Osteoblast (primary cell): ENCODE results near the gene CATSPERD. TPM values are rescaled to one million over a fixed set of nuclear protein-coding genes. Genes with fewer than 3 reads are reported as not detected.

Experiments used
- DNase-seq: peaks from one replicate; pipeline ENCODE4 v3.0.0; 2011; ENCODE audit warnings: low spot score, mixed read lengths; ENCODE audit not compliant: insufficient read length; ENCODE audit errors: missing footprints
- H2AFZ ChIP-seq: 2 replicates; pipeline ENCODE4 v1.6.0; 2011; ENCODE audit warnings: mild to moderate bottlenecking, low read length
- H3K27ac ChIP-seq: 2 replicates; pipeline ENCODE4 v1.5.1; 2011; ENCODE audit warnings: mild to moderate bottlenecking, low read depth, low read length, moderate library complexity
- H3K27me3 ChIP-seq: 2 replicates; pipeline ENCODE4 v1.6.0; 2012; ENCODE audit warnings: mild to moderate bottlenecking, control low read depth, inconsistent platforms, low read length, moderate library complexity; ENCODE audit not compliant: insufficient read depth
- H3K36me3 ChIP-seq: 2 replicates; pipeline ENCODE4 v1.5.1; 2011; ENCODE audit warnings: mild to moderate bottlenecking, low read length, control low read depth, moderate library complexity; ENCODE audit not compliant: insufficient read depth
- H3K4me1 ChIP-seq: 2 replicates; pipeline ENCODE4 v1.5.1; 2011; ENCODE audit warnings: mild to moderate bottlenecking, low read length, control low read depth, moderate library complexity; ENCODE audit not compliant: insufficient read depth
- H3K4me2 ChIP-seq: 2 replicates; pipeline ENCODE4 v1.6.0; 2011; ENCODE audit warnings: mild to moderate bottlenecking, low read length; ENCODE audit not compliant: insufficient read depth
- H3K4me3 ChIP-seq: fragments of 200-600 bp; sonication (generic); 3 replicates; pipeline ENCODE4 v1.5.1; 2012; ENCODE audit warnings: mild to moderate bottlenecking, low read length, inconsistent platforms; ENCODE audit not compliant: insufficient read depth
- H3K79me2 ChIP-seq: 2 replicates; pipeline ENCODE4 v1.6.0; 2012; ENCODE audit warnings: mild to moderate bottlenecking, low read length, control low read depth, inconsistent platforms; ENCODE audit not compliant: insufficient read depth
- H3K9me3 ChIP-seq: 2 replicates; pipeline ENCODE4 v1.5.1; 2011; ENCODE audit warnings: low read depth, low read length, control low read depth
- H4K20me1 ChIP-seq: 2 replicates; pipeline ENCODE4 v1.6.0; 2012; ENCODE audit warnings: mild to moderate bottlenecking, low read length, control low read depth; ENCODE audit not compliant: insufficient read depth
- total RNA-seq: library from RNA; depleted of rRNA; stranded (reverse); fragments of >200 nt; gene quantifications from 2 replicates; pipeline ENCODE4 v1.2.3, GENCODE V29; 2012
- TF ChIP-seq, protein P1 (sequence below): IDR thresholded peaks from 2 replicates; pipeline ENCODE4 v1.5.1; 2011; ENCODE audit warnings: mild to moderate bottlenecking, low read depth, low read length, moderate library complexity; ENCODE audit errors: extremely low read depth

The CATSPERD gene
- total RNA-seq, 1 donor = under 0.01 TPM

DNA sequence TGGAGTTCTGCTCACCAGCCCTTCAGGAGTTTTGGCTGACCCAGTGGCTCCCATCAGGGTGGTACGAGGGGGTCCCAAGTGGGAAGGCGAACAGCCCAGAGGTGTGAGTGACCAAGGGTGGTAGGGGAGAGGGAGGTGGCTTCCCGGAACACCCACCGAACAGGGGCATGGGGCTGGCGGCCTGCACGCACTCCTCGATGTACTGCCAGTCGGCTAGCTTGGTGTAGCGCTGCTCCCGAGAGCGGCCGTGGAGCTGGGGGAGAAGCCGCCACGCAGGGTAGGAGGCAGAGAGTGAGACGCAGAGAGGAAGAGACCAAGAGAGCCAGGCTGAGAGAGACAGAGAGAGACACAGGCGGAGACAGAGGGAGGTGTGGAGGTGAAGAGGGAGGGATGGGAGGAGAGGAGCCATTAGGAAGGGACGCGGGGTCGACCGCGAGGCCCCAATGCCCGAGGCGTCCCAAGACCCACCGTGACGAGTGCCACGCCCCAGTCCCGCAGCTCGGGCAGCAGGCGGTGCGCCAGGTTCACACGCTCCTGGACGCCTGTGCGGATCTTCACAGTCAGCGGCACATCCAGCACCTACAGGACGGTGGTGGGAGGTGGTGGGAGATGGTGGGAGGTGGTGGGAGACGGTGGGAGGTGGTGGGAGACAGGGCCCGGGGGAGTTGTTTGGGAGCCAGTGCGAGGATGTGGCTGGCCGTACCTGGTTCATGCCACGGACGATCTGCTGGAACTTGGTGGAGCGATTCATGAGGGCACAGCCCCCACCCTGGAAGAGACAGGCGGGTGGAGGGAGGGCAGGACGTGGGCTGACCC lies 66.4 kb downstream of the CATSPERD start:
- Histone ChIP-seq H4K20me1 (peaks cover 9% of the 10 kb centered on the region), H3K9me3 (no peaks in the 10 kb centered on the region), H3K36me3 (peaks cover 36% of the 10 kb centered on the region), H3K4me3 (no peak overlapping the region), H3K4me1 (peaks cover 4% of the 10 kb centered on the region), H3K79me2 (peaks cover 12% of the 10 kb centered on the region), H3K27ac (no peak overlapping the region), H2AFZ (no peak overlapping the region), H3K4me2 (no peak overlapping the region), H3K27me3 (no peaks in the 10 kb centered on the region)
- DNase-seq = peak; percentile 81
- TF ChIP-seq, protein P1, sequence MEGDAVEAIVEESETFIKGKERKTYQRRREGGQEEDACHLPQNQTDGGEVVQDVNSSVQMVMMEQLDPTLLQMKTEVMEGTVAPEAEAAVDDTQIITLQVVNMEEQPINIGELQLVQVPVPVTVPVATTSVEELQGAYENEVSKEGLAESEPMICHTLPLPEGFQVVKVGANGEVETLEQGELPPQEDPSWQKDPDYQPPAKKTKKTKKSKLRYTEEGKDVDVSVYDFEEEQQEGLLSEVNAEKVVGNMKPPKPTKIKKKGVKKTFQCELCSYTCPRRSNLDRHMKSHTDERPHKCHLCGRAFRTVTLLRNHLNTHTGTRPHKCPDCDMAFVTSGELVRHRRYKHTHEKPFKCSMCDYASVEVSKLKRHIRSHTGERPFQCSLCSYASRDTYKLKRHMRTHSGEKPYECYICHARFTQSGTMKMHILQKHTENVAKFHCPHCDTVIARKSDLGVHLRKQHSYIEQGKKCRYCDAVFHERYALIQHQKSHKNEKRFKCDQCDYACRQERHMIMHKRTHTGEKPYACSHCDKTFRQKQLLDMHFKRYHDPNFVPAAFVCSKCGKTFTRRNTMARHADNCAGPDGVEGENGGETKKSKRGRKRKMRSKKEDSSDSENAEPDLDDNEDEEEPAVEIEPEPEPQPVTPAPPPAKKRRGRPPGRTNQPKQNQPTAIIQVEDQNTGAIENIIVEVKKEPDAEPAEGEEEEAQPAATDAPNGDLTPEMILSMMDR = no peak

DNA sequence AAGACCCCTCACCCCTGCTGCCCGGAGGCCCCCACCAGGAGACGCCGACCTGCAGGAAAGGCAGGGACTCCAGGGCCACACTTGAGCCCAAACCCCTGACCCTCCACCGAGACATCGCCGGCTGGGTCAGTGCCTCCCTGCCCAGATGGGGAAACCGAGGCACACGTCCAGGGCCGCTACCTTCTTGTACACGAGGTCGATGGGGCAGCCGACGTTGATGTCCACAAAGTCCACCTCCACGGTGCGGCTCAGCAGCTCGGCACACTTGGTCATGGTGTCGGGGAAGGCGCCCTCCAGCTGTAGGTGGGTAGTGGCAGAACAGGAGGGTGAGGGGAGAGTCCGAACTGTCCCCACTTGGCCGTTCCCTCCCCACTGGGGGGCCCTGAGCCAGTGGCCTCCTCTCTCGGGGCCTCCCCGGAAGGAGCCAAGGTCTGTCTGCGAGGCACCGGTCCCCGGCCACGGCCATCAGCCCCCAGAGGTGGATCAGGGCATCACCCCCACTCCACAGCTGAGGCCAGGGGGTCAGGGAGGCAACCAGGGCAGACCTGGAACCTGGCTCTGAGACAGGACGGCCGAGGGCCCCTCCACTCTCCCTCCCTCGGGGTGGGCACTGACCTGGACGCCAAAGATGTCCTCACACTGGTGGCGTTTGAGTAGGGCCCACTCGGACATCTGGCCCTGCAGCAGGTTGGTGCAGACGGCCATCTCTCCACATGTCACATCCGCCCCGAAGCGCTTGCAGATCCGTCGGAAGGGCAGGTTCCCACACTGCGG lies 67.2 kb downstream of the CATSPERD start:
- peaks cover 36% of the 10 kb centered on the region for H3K36me3 ChIP-seq
- H2AFZ ChIP-seq = no peak overlapping the region
- DNase-seq = peak; percentile 55
- H3K27me3 ChIP-seq = no peaks in the 10 kb centered on the region
- peaks cover 9% of the 10 kb centered on the region for H4K20me1 ChIP-seq
- H3K4me2 ChIP-seq = no peak overlapping the region
- TF ChIP-seq, protein P1 = no peak
- H3K79me2 ChIP-seq = peaks cover 12% of the 10 kb centered on the region
- H3K4me3 ChIP-seq = no peak overlapping the region
- no peak overlapping the region for H3K27ac ChIP-seq
- H3K4me1 ChIP-seq = peaks cover 4% of the 10 kb centered on the region
- H3K9me3 ChIP-seq = no peaks in the 10 kb centered on the region

DNA sequence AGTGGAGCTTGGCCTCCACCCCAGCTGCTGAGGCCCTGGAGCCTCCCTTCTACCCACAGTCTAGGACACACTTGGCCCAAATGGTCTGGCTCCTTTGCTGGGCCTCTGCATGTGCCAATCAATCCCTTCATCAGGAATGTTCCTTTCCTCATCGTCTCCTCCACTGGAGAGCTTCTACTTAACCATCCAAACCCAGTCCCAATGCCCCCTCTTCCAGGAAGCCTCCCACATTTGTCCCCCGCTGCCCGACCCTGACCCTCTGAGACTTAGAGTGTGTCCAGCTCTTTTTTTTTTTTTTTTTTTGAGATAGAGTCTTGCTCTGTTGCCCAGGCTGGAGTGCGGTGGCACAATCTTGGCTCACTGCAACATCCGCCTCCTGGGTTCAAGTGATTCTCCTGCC lies 68.0 kb downstream of the CATSPERD start:
- Histone ChIP-seq H3K79me2 (peaks cover 12% of the 10 kb centered on the region), H3K4me3 (no peak overlapping the region), H3K27me3 (no peaks in the 10 kb centered on the region), H3K4me1 (peaks cover 4% of the 10 kb centered on the region), H3K4me2 (no peak overlapping the region), H2AFZ (no peak overlapping the region), H3K9me3 (no peaks in the 10 kb centered on the region), H3K27ac (no peak overlapping the region), H4K20me1 (peaks cover 9% of the 10 kb centered on the region), H3K36me3 (peaks cover 36% of the 10 kb centered on the region)
- peak; percentile 55 for DNase-seq
- TF ChIP-seq, protein P1 = no peak

DNA sequence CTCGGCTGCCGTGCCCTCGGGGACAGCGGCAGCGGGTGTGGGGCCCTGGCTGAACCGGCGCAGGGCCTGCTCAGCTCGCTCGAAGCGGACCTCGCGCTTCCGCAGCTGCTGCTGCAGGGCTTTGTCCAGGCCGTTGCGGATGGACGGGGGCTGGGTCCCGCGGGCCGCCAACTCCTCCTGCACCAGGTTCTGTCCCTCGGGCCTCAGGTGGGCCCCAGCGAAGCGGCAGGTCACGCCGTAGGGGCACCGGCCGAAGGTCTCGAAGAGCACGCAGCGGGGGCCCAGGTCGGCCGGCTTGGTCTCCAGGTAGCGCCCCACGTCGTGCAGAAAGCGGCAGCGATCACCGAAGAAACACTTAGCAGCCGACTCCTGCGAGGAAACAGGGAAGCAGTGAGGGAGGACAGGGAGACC lies 68.9 kb downstream of the CATSPERD start:
- TF ChIP-seq, protein P1 = no peak
- H3K79me2 ChIP-seq = peaks cover 12% of the 10 kb centered on the region
- H3K4me1 ChIP-seq = peaks cover 4% of the 10 kb centered on the region
- H3K36me3 ChIP-seq = peaks cover 36% of the 10 kb centered on the region
- H3K27me3 ChIP-seq = no peaks in the 10 kb centered on the region
- peak; percentile 66 for DNase-seq
- H3K27ac ChIP-seq = no peak overlapping the region
- no peak overlapping the region for H3K4me3 ChIP-seq
- H3K4me2 ChIP-seq = no peak overlapping the region
- no peak overlapping the region for H2AFZ ChIP-seq
- H4K20me1 ChIP-seq = peaks cover 9% of the 10 kb centered on the region
- no peaks in the 10 kb centered on the region for H3K9me3 ChIP-seq
